GM19035 (cell line): ENCODE measurements around the gene LDHAL6B.

Experiments used
- ATAC-seq: cut with Tn5 transposase; IDR thresholded peaks from one replicate; pipeline ENCODE4 v1.9.1; 2021; ENCODE audit not compliant: unreplicated experiment

The LDHAL6B gene

GRCh38 chr15:59176653-59177316 lies 29.9 kb upstream of the LDHAL6B start:
- no peak for ATAC-seq

GRCh38 chr15:59177317-59177660 lies 29.4 kb upstream of the LDHAL6B start:
- no peak for ATAC-seq

- ATAC-seq, result no peak
Observed at GRCh38 chr15:59178151-59178695, 28.4 kb upstream of the LDHAL6B start.

- no peak for ATAC-seq
Observed at GRCh38 chr15:59179717-59180116, 26.9 kb upstream of the LDHAL6B start.

- no peak for ATAC-seq
Observed at GRCh38 chr15:59180945-59181600, 25.6 kb upstream of the LDHAL6B start.

- ATAC-seq, result no peak
Observed at GRCh38 chr15:59185725-59186124, 20.9 kb upstream of the LDHAL6B start.

- no peak for ATAC-seq
Observed at GRCh38 chr15:59186501-59186900, 20.1 kb upstream of the LDHAL6B start.

GRCh38 chr15:59189241-59189640 lies 17.4 kb upstream of the LDHAL6B start:
- no peak for ATAC-seq

GRCh38 chr15:59190291-59190690 lies 16.4 kb upstream of the LDHAL6B start:
- no peak for ATAC-seq

- no peak for ATAC-seq
Observed at GRCh38 chr15:59191855-59192237, 14.8 kb upstream of the LDHAL6B start.

GRCh38 chr15:59194639-59195325 lies 11.9 kb upstream of the LDHAL6B start:
- no peak for ATAC-seq

- no peak for ATAC-seq
Observed at GRCh38 chr15:59196416-59196815, 10.2 kb upstream of the LDHAL6B start.

- ATAC-seq, result no peak
Observed at GRCh38 chr15:59197454-59197853, 9.2 kb upstream of the LDHAL6B start.

GRCh38 chr15:59199626-59200465 lies 6.8 kb upstream of the LDHAL6B start:
- ATAC-seq, result no peak

GRCh38 chr15:59200560-59200959 lies 6.1 kb upstream of the LDHAL6B start:
- ATAC-seq, result no peak

- no peak for ATAC-seq
Observed at GRCh38 chr15:59203008-59203407, 3.6 kb upstream of the LDHAL6B start.

- ATAC-seq, result no peak
Observed at GRCh38 chr15:59203657-59204056, 3.0 kb upstream of the LDHAL6B start.

GRCh38 chr15:59205839-59206622 lies 612 bp upstream of the LDHAL6B start:
- ATAC-seq, result no peak

- ATAC-seq, result no peak
Observed at GRCh38 chr15:59208613-59209249, 2.1 kb downstream of the LDHAL6B start.

GRCh38 chr15:59210186-59210585 lies 3.5 kb downstream of the LDHAL6B start:
- ATAC-seq, result no peak
